Activated T-helper 9 cell treated with anti-CD3 and anti-CD28 coated beads, Interleukin-2, amount 50 U/mL, for 16 hours (primary cell): ENCODE measurements around the gene PYGB.
"Not testable (repeated sequence)": the region's sequence is repeated elsewhere in the genome, so short reads cannot be mapped to it uniquely, and the experiment has no call there.

Source experiments
- DNase-seq: peaks from one replicate; pipeline ENCODE4 v3.0.0-alpha.2; 2020; ENCODE audit warnings: low read depth

PYGB gene

GRCh38 chr20:25230166-25230831 lies 17.6 kb upstream of the PYGB start:
- DNase-seq, result no peak

GRCh38 chr20:25233016-25233772 lies 14.7 kb upstream of the PYGB start:
- no peak for DNase-seq

- DNase-seq, result not testable (repeated sequence)
Observed at GRCh38 chr20:25234009-25234849, 13.7 kb upstream of the PYGB start.

GRCh38 chr20:25236450-25237304 lies 11.2 kb upstream of the PYGB start:
- DNase-seq, result no peak

GRCh38 chr20:25237610-25238318 lies 10.1 kb upstream of the PYGB start:
- DNase-seq, result peak; percentile 36

GRCh38 chr20:25238319-25239037 lies 9.4 kb upstream of the PYGB start:
- DNase-seq, result no peak

GRCh38 chr20:25239387-25240370 lies 8.2 kb upstream of the PYGB start:
- DNase-seq, result no peak

- DNase-seq, result not testable (repeated sequence)
Observed at GRCh38 chr20:25240851-25241658, 6.8 kb upstream of the PYGB start.

GRCh38 chr20:25241659-25241955 lies 6.3 kb upstream of the PYGB start:
- not testable (repeated sequence) for DNase-seq

- no peak for DNase-seq
Observed at GRCh38 chr20:25242231-25242630, 5.7 kb upstream of the PYGB start.

- no peak for DNase-seq
Observed at GRCh38 chr20:25243416-25243979, 4.4 kb upstream of the PYGB start.

- DNase-seq, result no peak
Observed at GRCh38 chr20:25244976-25245375, 2.9 kb upstream of the PYGB start.

- no peak for DNase-seq
Observed at GRCh38 chr20:25245461-25245860, 2.4 kb upstream of the PYGB start.

GRCh38 chr20:25246182-25246999 lies 1.5 kb upstream of the PYGB start:
- no peak for DNase-seq

GRCh38 chr20:25247000-25247517 lies 826 bp upstream of the PYGB start:
- no peak for DNase-seq

GRCh38 chr20:25247518-25247955 lies 348 bp upstream of the PYGB start:
- DNase-seq, result no peak

GRCh38 chr20:25248786-25249172 lies 894 bp downstream of the PYGB start:
- no peak for DNase-seq
